Liver (tissue), 3 donors: Measurements from ENCODE around the gene ZBTB4.

ENCODE experiments used
- CTCF ChIP-seq: fragments of 150-350 bp; IDR thresholded peaks from 2 replicates; pipeline ENCODE4 v1.5.1; 2017; ENCODE audit warnings: improper control_type of control experiment, low read depth, low read length; ENCODE audit not compliant: missing input control
- HNF4G ChIP-seq: IDR thresholded peaks from 2 replicates; pipeline ENCODE4 v1.6.1; 2016; ENCODE audit warnings: antibody characterized with exemption
- SP1 ChIP-seq: IDR thresholded peaks from 2 replicates; pipeline ENCODE4 v1.6.1; 2018; ENCODE audit warnings: antibody characterized with exemption, mild to moderate bottlenecking
- donor health status: healthy.
- donor health status: healthy.

DNA sequence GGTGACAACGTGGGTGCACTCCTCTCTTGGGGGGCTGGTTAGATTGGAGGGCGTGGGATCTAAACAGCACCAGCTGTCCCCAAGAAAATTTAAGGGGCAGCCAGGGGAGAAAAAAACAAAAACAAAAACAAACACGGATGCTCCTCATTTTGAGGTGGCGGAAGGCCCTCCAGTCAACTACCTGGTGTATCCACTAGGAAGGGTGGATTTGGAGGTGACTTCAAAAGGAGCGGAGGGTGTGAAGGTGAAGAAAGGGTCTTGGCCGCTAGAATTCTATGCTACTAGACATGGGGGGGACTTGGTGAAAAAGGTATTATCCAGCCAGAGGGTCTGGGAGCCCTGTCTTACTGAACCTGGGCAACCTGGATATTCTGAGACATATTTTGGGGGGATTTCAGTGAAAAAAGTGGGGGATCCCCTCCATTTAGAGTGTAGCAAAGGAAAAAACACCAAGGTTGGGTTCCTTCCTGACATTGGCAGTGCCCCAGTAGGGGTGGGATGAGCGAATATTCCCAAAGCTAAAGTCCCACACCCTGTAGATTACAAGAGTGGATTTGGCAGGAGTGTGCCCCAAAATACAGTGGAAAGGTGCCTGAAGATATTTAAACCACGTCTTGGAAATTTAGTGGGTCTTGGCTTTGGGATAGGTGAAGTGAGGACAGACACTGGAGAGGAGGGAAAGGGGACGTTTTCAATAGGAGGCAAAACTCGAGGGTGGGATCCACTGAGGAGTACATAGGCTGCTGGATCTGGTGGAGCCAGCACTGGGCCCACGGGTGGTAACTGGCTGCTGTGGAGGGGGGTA is 40.6 kb downstream of the ZBTB4 start:
- TF ChIP-seq SP1 = no peak
- no peak for TF ChIP-seq CTCF
- no peak for TF ChIP-seq HNF4G
